Superior temporal gyrus (tissue), 1 donor: ENCODE measurements around the gene MIA2.
A peak's percentile ranks its signal among the peaks of the same experiment; 100 is the strongest.
"Not testable (repeated sequence)": the region's sequence is repeated elsewhere in the genome, so short reads cannot be mapped to it uniquely, and the experiment has no call there.

Source experiments
- DNase-seq: peaks from one replicate; pipeline ENCODE4 v3.0.0-alpha.2; 2016; ENCODE audit errors: extremely low spot score

Gene MIA2

DNA sequence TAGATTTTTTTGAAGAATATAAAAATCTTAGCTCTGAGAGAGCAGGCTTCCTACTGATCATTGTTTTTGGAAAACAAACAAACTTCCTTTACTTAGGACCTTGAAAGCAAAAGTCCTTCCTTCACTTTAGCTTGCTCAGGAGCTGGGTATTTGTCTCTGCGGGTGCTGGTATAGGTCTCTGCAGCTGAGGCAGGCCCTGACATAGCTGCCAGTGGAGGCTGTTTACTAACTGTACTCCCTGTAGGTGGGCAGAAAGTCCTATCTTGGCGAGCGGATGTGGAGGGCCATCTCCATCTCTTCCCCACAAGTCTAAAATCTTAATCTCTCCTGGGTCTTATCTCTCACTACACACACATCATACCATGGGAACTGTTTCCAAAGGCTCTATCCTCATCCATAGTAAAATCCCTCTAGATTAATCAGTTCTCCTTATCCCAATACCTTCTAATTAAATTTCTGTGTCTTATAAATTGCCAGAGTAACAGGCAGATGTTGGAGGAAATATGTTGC, 4.1 kb upstream of the MIA2 start:
- no peak for DNase-seq

DNA sequence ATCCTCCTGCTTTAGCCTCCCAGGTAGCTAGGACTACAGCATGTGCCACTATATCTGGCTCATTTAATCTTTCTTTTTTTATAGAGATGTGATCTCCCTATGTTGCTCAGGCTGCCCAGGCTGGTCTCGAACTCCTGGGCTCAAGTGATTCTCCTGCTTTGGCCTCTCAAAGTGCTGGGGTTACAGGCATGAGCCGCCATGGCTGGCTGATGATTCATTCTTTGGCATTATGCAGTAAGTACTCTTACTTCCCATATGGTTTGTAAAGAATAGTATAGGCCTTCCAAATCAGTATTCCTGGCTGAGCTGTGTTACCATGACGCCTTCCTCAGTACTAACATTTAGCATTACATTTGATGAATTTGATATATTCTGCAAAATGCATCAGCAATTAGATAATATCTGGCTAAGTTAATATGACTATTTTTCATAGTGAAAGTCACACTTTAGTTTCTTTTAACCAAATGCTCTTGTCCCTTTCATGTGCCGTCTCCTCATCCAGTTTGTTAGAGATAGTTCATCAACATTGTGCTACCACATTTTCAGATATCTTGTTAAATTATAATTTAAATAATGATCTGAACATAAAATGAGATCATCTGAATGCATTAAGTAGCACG, 3.2 kb upstream of the MIA2 start:
- DNase-seq, result no peak

DNA sequence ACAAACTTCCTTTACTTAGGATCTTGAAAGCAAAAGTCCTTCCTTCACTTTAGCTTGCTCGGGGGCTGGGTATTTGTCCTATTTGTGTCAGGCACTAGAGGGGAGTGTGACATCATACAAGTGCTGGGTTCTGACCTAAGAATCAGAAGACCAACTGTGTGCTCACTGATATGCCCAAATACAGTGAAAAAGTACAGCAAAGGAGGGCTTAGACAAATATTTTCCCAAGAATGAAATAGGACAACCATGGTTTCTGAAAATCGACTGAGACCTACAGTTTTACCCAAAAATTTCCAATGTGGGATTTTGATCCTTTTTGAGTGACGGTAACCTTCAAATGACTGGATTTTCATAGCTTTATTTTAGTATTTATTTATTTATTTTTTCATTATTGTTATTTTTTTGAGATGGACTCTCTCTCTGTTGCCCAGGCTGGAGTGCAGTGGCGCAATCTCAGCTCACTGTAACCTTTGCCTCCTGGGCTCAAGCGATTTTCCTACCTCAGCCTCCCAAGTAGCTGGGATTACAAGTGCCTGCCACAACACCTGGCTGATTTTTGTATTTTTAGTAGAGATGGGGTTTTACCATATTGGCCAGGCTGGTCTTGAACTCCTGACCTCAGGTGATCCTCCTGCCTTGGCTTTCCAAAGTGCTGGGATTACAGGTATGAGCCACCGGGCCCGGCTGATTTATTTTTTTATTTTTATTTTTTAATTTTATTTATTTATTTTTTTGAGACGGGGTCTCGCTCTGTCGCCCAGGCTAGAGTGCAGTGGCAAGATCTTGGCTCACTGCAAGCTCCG, 1.8 kb upstream of the MIA2 start:
- DNase-seq, result not testable (repeated sequence)

GRCh38 chr14:39232554-39233415, 930 bp upstream of the MIA2 start:
- no peak for DNase-seq

DNA sequence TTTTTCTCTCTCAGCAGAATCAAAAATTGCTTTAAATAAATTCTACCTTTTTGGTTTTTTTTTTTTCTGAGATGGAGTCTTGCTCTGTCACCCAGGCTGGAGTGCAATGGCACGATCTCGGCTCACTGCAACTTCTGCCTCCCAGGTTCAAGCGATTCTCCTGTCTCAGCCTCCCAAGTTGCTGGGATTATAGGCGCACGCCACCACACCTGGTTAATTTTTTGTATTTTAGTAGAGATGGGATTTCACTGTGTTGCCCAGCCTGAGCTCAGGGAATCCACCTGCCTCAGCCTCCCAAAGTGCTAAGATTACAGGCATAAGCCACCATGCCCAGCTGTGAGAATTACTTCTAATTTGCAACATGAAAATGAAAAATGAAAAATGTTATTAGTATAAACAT, 1.3 kb downstream of the MIA2 start:
- DNase-seq, result not testable (repeated sequence)

GRCh38 chr14:39235466-39235865, 1.8 kb downstream of the MIA2 start:
- not testable (repeated sequence) for DNase-seq

GRCh38 chr14:39240769-39241168, 7.1 kb downstream of the MIA2 start:
- DNase-seq, result no peak

GRCh38 chr14:39241637-39242036, 7.9 kb downstream of the MIA2 start:
- no peak for DNase-seq

DNA sequence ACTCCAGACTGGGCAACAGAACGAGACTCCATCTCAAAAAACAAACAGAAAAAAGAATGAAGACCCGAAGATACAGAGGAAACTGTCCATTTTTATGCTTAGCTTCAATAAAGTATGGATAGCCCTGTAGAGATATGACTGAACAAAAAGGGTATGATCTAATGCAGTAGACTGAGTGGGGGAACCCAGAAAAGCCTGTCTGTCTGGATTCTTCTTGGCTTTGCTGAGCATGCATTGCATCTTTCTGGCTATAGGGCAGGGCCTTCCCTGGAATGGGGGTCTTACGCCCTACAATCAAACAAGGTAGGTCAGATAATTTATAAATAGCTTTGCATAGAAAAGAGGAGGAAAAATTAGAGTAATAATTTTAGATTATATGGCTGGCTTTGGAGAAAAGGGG, 10.1 kb downstream of the MIA2 start:
- no peak for DNase-seq

- DNase-seq, result no peak
Measured at GRCh38 chr14:39246618-39247017, 12.9 kb downstream of the MIA2 start.

GRCh38 chr14:39247256-39247655, 13.5 kb downstream of the MIA2 start:
- no peak for DNase-seq

DNA sequence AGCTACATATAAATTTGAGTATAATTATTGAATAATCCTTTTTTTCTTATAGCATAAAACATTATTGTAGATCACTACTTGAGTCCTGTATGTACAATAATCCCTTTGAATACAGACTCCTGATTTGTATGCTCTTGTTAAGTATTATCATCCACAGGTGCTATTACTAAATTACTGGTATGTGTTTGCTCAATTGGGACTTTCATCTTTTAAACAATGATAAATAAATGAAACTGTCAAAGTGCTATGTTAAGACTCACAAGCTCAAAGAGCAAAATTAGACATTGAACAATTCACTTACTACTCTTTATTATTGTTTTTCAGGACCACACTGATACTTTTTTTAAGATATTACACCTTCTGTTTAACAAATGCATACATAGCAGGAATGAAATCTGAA, 17.8 kb downstream of the MIA2 start:
- no peak for DNase-seq

DNA sequence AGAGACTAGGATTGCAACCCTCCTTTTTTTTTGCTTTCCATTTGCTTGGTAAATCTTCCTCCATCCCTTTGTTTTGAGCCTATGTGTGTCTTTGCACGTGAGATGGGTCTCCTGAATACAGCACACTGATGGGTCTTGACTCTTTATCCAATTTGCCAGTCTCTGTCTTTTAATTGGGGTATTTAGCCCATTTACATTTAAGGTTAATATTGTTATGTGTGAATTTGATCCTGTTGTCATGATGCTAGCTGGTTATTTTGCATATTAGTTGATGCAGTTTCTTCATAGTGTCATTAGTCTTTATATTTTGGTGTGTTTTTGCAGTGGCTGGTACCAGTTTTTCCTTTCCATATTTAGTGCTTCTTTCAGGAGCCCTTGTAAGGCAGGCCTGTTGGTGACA, 23.7 kb downstream of the MIA2 start:
- DNase-seq, result not testable (repeated sequence)

DNA sequence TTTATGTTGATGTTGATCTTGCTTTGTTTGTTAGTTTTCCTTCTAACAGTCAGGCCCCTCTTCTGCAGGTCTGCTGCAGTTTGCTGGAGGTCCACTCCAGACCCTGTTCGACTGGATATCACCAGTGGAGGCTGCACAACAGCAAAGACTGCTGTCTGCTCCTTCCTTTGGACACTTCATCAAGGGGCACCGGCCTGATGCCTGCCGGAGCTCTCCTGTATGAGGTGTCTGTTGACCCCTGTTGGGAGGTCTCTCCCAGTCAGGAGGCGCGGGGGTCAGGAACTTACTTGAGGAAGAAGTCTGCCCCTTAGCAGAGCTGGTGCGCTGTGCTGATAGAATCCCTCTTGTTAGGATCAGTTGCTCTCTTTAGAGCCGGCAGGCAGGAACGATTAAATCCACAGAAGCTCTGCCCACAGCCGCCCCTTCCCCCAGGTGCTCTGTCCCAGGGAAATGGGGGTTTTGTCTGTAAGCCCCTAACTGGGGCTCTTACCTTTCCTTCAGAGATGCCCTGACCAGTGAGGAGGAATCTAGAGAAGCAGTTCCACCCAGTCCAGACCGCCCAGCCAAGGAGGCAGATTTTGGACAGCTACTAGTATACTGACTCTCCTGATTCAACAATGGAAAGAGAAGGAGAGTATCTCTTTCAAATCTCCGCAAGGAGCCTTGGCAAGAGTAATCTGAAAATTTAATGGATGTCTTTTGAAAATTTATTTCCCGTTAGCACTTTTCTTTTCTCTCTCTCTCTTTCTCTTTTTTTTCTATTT, 25.2 kb downstream of the MIA2 start:
- no peak for DNase-seq

GRCh38 chr14:39260161-39260560, 26.4 kb downstream of the MIA2 start:
- not testable (repeated sequence) for DNase-seq

DNA sequence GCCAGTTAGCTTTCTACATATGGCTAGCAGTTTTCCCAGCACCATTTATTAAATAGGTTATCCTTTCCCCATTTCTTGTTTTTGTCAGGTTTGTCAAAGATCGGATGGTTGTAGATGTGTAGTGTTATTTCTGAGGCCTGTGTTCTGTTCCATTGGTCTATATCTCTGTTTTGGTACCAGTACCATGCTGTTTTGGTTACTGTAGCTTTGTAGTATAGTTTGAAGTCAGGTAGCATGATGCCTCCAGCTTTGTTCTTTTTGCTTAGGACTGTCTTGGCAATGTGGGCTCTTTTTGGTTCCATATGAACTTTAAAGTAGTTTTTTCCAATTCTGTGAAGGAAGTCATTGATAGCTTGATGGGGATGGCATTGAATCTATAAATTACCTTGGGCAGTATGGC, 28.5 kb downstream of the MIA2 start:
- DNase-seq, result not testable (repeated sequence)

GRCh38 chr14:39264057-39264456, 30.3 kb downstream of the MIA2 start:
- DNase-seq, result no peak

DNA sequence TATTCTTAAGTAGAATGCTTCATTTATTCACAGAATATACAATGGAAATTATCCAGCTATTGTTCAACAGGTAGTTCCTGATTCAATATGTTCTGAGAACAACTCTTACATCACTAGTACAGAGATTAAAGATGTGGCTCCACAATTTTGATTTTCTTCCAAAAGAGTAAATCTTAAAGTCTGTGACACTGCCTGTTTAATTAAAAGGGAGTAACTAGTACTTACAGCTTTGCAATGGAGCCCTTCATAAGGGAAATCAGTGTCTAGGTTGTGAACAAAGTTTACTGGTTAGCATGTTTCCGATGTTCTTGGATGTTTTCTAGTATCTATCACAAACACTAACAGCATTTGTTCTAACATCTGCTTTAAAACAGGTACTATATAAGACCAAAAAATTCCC, 30.8 kb downstream of the MIA2 start:
- DNase-seq, result no peak

DNA sequence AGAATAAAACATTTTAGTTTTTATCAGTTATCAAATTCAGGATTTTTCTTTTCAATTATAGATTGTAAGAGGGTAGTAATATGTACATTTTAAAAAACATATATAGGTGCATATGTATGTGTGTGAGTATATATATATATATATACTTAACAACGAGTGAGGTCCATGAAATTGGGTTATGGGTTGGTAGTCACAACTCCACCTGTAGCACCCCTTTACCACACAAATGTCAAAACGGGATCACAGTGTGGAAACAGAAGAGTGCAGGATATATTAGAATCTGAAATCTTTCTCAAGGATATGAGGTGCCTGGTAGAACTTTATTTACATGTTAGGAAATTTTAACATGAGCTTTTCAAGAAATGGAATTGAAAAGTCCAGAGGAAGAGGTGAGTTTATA, 31.3 kb downstream of the MIA2 start:
- peak; percentile 20 for DNase-seq

- peak; percentile 62 for DNase-seq
Measured at GRCh38 chr14:39265806-39266524, 32.2 kb downstream of the MIA2 start.

DNA sequence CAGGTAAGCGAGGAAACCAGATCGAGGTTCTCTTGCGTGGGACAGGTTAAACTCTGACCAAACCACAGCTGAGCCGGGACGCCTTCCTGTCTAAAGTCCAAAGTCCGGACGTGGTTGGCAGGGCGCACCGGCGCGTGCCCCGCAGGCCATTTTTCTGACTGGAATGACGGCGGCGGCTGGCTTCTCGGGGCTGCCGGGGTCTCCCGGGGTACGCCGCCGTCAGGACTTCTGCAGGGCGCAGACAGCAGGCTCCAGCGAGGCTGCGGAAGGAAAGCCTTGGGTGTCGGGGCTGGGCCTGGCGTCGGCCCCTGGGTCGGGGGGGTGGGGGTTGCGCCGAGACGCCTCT, 32.8 kb downstream of the MIA2 start:
- no peak for DNase-seq
